Keratinocyte (primary cell): Measurements from ENCODE around the gene SLC26A2. TPM values are rescaled to one million over a fixed set of nuclear protein-coding genes. Genes with fewer than 3 reads are reported as not detected.

Source experiments
- DNase-seq: peaks from one replicate; pipeline ENCODE4 v3.0.0-alpha.2; 2011; ENCODE audit warnings: low read depth, missing footprints, low spot score
- FAIRE-seq: peaks from 2 replicates; lab custom pipeline; 2011; peaks lifted over from hg19 to GRCh38; lab: Jason Lieb, UNC
- H2AFZ ChIP-seq: 2 replicates; pipeline ENCODE4 v1.6.0; 2012; ENCODE audit warnings: low read length, control low read depth, inconsistent platforms; ENCODE audit not compliant: control insufficient read depth
- H3K27ac ChIP-seq: 2 replicates; pipeline ENCODE4 v1.5.1; 2011; ENCODE audit warnings: low read length; ENCODE audit not compliant: control insufficient read depth, insufficient read depth
- H3K27me3 ChIP-seq: 3 replicates; pipeline ENCODE4 v1.6.0; 2011; ENCODE audit warnings: low read length; ENCODE audit not compliant: control insufficient read depth, insufficient read depth; ENCODE audit errors: extremely low read depth
- H3K36me3 ChIP-seq, 2 experiments: 2 replicates in 1 of 2; 3 replicates in 1 of 2; pipeline ENCODE4 v1.5.1; 2011; ENCODE audit warnings: low read length in 2 of 2, mild to moderate bottlenecking in 1 of 2; ENCODE audit not compliant: control insufficient read depth in 2 of 2, insufficient read depth in 2 of 2; ENCODE audit errors: extremely low read depth in 1 of 2
- H3K4me1 ChIP-seq: 3 replicates; pipeline ENCODE4 v1.5.1; 2011; ENCODE audit warnings: low read length; ENCODE audit not compliant: control insufficient read depth, insufficient read depth; ENCODE audit errors: extremely low read depth
- H3K4me2 ChIP-seq: 3 replicates; pipeline ENCODE4 v1.6.0; 2011; ENCODE audit warnings: low read depth, low read length; ENCODE audit not compliant: control insufficient read depth, insufficient read depth; ENCODE audit errors: extremely low read depth
- H3K4me3 ChIP-seq, 3 experiments: fragments of 200-600 bp in 1 of 3; sonication (generic) in 1 of 3; 2 replicates in 2 of 3; 3 replicates in 1 of 3; pipeline ENCODE4 v1.5.1; 2011 to 2016; ENCODE audit warnings: low read length in 3 of 3, mild to moderate bottlenecking in 3 of 3, control low read depth in 2 of 3, inconsistent platforms in 1 of 3, low read depth in 1 of 3, mixed read lengths in 1 of 3, mixed run types in 1 of 3, moderate library complexity in 1 of 3; ENCODE audit not compliant: control insufficient read depth in 2 of 3, insufficient read depth in 2 of 3; ENCODE audit errors: extremely low read depth in 1 of 3
- H3K79me2 ChIP-seq: 2 replicates; pipeline ENCODE4 v1.6.0; 2012; ENCODE audit warnings: low read length; ENCODE audit not compliant: control insufficient read depth, insufficient read depth
- H3K9ac ChIP-seq: 3 replicates; pipeline ENCODE4 v1.6.0; 2011; ENCODE audit warnings: low read length; ENCODE audit not compliant: control insufficient read depth, insufficient read depth; ENCODE audit errors: extremely low read depth
- H3K9me1 ChIP-seq: 3 replicates; pipeline ENCODE4 v1.6.0; 2011; ENCODE audit warnings: low read length; ENCODE audit not compliant: control insufficient read depth, insufficient read depth; ENCODE audit errors: extremely low read depth
- H3K9me3 ChIP-seq: 2 replicates; pipeline ENCODE4 v1.5.1; 2012; ENCODE audit warnings: low read depth, low read length; ENCODE audit not compliant: control insufficient read depth
- H4K20me1 ChIP-seq: 3 replicates; pipeline ENCODE4 v1.6.0; 2011; ENCODE audit warnings: low read length; ENCODE audit not compliant: control insufficient read depth, insufficient read depth; ENCODE audit errors: extremely low read depth
- EZH2 ChIP-seq: IDR thresholded peaks from one replicate; pipeline ENCODE4 v1.6.1; 2012; ENCODE audit warnings: inconsistent platforms, mild to moderate bottlenecking, low read length, moderate library complexity
- dilution Hi-C: fragments of 300-500 bp; cut with MboI; formaldehyde crosslinking; loops from one replicate; pipeline ENCODE4 v1.7.0; 2020; ENCODE audit warnings: low sequenced_read_pairs; ENCODE audit not compliant: extremely low pct_ligation_motif_present
- polyA plus RNA-seq, 5 experiments: library from polyadenylated mRNA; depleted of rRNA in 3 of 5; stranded (reverse) in 3 of 5; stranded (forward) in 1 of 5; unstranded in 1 of 5; fragments of >200 nt; gene quantifications; 1 replicate in 1 of 5; 2 replicates in 3 of 5; 3 replicates in 1 of 5; pipeline versions ENCODE4 v1.2.1 to v1.2.3, GENCODE V29; 2011 to 2012; ENCODE audit warnings: missing spikeins in 2 of 5, low read depth in 1 of 5, low replicate concordance in 1 of 5
- TF ChIP-seq, protein P1 (sequence below), 3 experiments: IDR thresholded peaks in 1 of 3; conservative IDR thresholded peaks in 1 of 3; optimal IDR thresholded peaks in 1 of 3; 2 replicates in 2 of 3; 3 replicates in 1 of 3; pipeline versions ENCODE3 to v1.5.1; 2011; ENCODE audit warnings: low read length in 3 of 3, mild to moderate bottlenecking in 3 of 3, moderate library complexity in 2 of 3, control low read depth in 1 of 3, inconsistent platforms in 1 of 3; ENCODE audit not compliant: insufficient read depth in 2 of 3; ENCODE audit errors: extremely low read depth in 1 of 3

Gene SLC26A2
- polyA plus RNA-seq, 1 donor (not counting 4 experiments of a cell fraction or from before 2014, with no cell fraction given), result 10.3 TPM

GRCh38 chr5:149953436-149954121, 7.0 kb upstream of the SLC26A2 start:
- Histone ChIP-seq H3K27me3 (no peaks in the 10 kb centered on the region), H3K9ac (no peak overlapping the region), H3K27ac (no peak overlapping the region), H3K9me1 (no peaks in the 10 kb centered on the region), H3K4me1 (no peaks in the 10 kb centered on the region), H3K9me3 (no peaks in the 10 kb centered on the region), H3K4me3 (no peak overlapping the region), H2AFZ (no peak overlapping the region), H3K79me2 (no peaks in the 10 kb centered on the region), H3K36me3 (no peaks in the 10 kb centered on the region), H3K4me2 (no peak overlapping the region), H4K20me1 (no peaks in the 10 kb centered on the region)
- DNase-seq (no peak), FAIRE-seq (no peak)
- TF ChIP-seq EZH2, result no peak
- TF ChIP-seq, protein P1, sequence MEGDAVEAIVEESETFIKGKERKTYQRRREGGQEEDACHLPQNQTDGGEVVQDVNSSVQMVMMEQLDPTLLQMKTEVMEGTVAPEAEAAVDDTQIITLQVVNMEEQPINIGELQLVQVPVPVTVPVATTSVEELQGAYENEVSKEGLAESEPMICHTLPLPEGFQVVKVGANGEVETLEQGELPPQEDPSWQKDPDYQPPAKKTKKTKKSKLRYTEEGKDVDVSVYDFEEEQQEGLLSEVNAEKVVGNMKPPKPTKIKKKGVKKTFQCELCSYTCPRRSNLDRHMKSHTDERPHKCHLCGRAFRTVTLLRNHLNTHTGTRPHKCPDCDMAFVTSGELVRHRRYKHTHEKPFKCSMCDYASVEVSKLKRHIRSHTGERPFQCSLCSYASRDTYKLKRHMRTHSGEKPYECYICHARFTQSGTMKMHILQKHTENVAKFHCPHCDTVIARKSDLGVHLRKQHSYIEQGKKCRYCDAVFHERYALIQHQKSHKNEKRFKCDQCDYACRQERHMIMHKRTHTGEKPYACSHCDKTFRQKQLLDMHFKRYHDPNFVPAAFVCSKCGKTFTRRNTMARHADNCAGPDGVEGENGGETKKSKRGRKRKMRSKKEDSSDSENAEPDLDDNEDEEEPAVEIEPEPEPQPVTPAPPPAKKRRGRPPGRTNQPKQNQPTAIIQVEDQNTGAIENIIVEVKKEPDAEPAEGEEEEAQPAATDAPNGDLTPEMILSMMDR (optimal IDR thresholded peaks at IDR 0.05 in 1 of 3, IDR thresholded peaks at IDR 0.05 in 1 of 3, conservative IDR thresholded peaks at IDR 0.05 in 1 of 3; ENCODE audit: extremely low read depth in 1 of 3, insufficient read depth in 2 of 3, low read length in 3 of 3), result no peak
- dilution Hi-C loops, result loop anchor here (25.0 kb wide), 1 partner anchor 91 kb away; no protein-coding TSS in a partner anchor

DNA sequence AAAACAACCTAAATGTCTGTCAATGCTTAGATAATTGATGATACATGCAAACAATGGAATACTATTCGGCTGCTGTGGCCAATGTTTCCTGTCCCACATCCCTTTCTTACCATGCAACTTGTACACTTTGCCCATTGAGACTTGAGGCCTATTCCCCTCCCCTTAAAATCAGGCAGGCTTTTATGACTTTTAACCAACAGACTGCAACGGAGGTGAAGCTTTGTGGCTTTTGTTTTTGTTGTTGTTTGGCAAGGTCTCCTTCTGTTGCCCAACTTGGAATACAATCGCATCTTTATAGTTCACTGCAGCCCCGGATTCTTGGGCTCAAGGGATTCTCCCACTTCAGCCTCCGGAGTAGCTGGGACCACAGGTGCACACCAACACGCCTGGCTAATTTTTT, 5.8 kb upstream of the SLC26A2 start:
- H3K36me3 ChIP-seq, result no peaks in the 10 kb centered on the region
- H3K79me2 ChIP-seq, result no peaks in the 10 kb centered on the region
- H3K4me3 ChIP-seq, result no peak overlapping the region
- H2AFZ ChIP-seq, result no peak overlapping the region
- no peak for DNase-seq
- H3K9me1 ChIP-seq, result no peaks in the 10 kb centered on the region
- no peak overlapping the region for H3K27ac ChIP-seq
- FAIRE-seq, result no peak
- TF ChIP-seq EZH2, result no peak
- TF ChIP-seq, protein P1 (optimal IDR thresholded peaks at IDR 0.05 in 1 of 3, IDR thresholded peaks at IDR 0.05 in 1 of 3, conservative IDR thresholded peaks at IDR 0.05 in 1 of 3; ENCODE audit: extremely low read depth in 1 of 3, insufficient read depth in 2 of 3, low read length in 3 of 3), result no peak
- no peak overlapping the region for H3K9ac ChIP-seq
- peaks cover 6% of the 10 kb centered on the region for H3K4me1 ChIP-seq
- no peaks in the 10 kb centered on the region for H3K27me3 ChIP-seq
- dilution Hi-C loops, result loop anchor here (25.0 kb wide), 1 partner anchor 92 kb away; no protein-coding TSS in a partner anchor
- H3K4me2 ChIP-seq, result no peak overlapping the region
- no peaks in the 10 kb centered on the region for H4K20me1 ChIP-seq
- H3K9me3 ChIP-seq, result no peaks in the 10 kb centered on the region
